ENCODE data around the gene FBN3. TPM values are rescaled to one million over a fixed set of nuclear protein-coding genes. Genes with fewer than 3 reads are reported as not detected.

Gene FBN3
- total RNA-seq, 4 donors from 2014 or later = 0.13 to 8.7 (median 2.5) TPM

GRCh38 chr19:8185343-8186068 lies 36.1 kb upstream of the FBN3 start:
- WGBS, 2 donors = 87 to 91% methylated on average over 5 of the region's 5 CpGs

GRCh38 chr19:8184274-8184673 lies 34.9 kb upstream of the FBN3 start:
- Histone ChIP-seq H3K36me3 (no peaks in the 10 kb centered on the region), H3K27ac (no peak overlapping the region), H3K9me3 (no peaks in the 10 kb centered on the region), H3K4me1 (no peaks in the 10 kb centered on the region), H3K4me3 (replicated peaks in 1 of 3) (no peak overlapping the region), H3K27me3 (no peaks in the 10 kb centered on the region)
- TF ChIP-seq POLR2A (IDR thresholded peaks at IDR 0.05) = no peak
- no peak for TF ChIP-seq CTCF (IDR thresholded peaks at IDR 0.05)
- intact Hi-C loops (cut with DNase I) = no loop called here
- WGBS, 2 donors = 91 to 95% methylated on average over 8 to 9 of the region's 9 CpGs
- no peak for DNase-seq

More at GRCh38 chr19:8185343-8186068, 36.1 kb upstream of the FBN3 start:
- intact Hi-C loops (cut with DNase I) = no loop called here
- Histone ChIP-seq H3K9me3 (no peaks in the 10 kb centered on the region), H3K36me3 (no peaks in the 10 kb centered on the region), H3K27me3 (no peaks in the 10 kb centered on the region), H3K4me3 (replicated peaks in 1 of 3) (no peak overlapping the region), H3K4me1 (no peaks in the 10 kb centered on the region), H3K27ac (no peak overlapping the region)
- TF ChIP-seq POLR2A (IDR thresholded peaks at IDR 0.05) = no peak
- TF ChIP-seq CTCF (IDR thresholded peaks at IDR 0.05) = no peak
- DNase-seq = no peak

GRCh38 chr19:8180018-8180417 lies 30.6 kb upstream of the FBN3 start:
- H3K9me3 ChIP-seq = no peaks in the 10 kb centered on the region
- H3K27ac ChIP-seq = no peak overlapping the region
- intact Hi-C loops (cut with DNase I) = no loop called here
- no peaks in the 10 kb centered on the region for H3K27me3 ChIP-seq
- no peaks in the 10 kb centered on the region for H3K36me3 ChIP-seq
- H3K4me3 ChIP-seq (replicated peaks in 1 of 3) = no peak overlapping the region
- DNase-seq = no peak
- WGBS, 2 donors = 80 to 82% methylated on average over 6 of the region's 6 CpGs
- no peak for TF ChIP-seq CTCF (IDR thresholded peaks at IDR 0.05)
- no peak for TF ChIP-seq POLR2A (IDR thresholded peaks at IDR 0.05)
- H3K4me1 ChIP-seq = no peaks in the 10 kb centered on the region

- TF ChIP-seq POLR2A (IDR thresholded peaks at IDR 0.05) (no peak), CTCF (IDR thresholded peaks at IDR 0.05) (no peak)
- no peak overlapping the region for H3K27ac ChIP-seq
- no peaks in the 10 kb centered on the region for H3K27me3 ChIP-seq
- 71 to 81% methylated on average over 9 of the region's 9 CpGs for WGBS, 2 donors
- no peaks in the 10 kb centered on the region for H3K36me3 ChIP-seq
- H3K9me3 ChIP-seq = no peaks in the 10 kb centered on the region
- no peaks in the 10 kb centered on the region for H3K4me1 ChIP-seq
- no peak for DNase-seq
- intact Hi-C loops (cut with DNase I) = no loop called here
- H3K4me3 ChIP-seq (replicated peaks in 1 of 3) = no peak overlapping the region
Measured at GRCh38 chr19:8174706-8175105, 25.3 kb upstream of the FBN3 start.

GRCh38 chr19:8168537-8168936 lies 19.1 kb upstream of the FBN3 start:
- Histone ChIP-seq H3K27ac (no peak overlapping the region), H3K4me3 (replicated peaks in 1 of 3) (no peak overlapping the region), H3K4me1 (no peaks in the 10 kb centered on the region), H3K9me3 (no peaks in the 10 kb centered on the region), H3K27me3 (no peaks in the 10 kb centered on the region), H3K36me3 (no peaks in the 10 kb centered on the region)
- no peak for TF ChIP-seq CTCF (IDR thresholded peaks at IDR 0.05)
- no peak for TF ChIP-seq POLR2A (IDR thresholded peaks at IDR 0.05)
- DNase-seq = no peak
- 95 to 99% methylated on average over 7 of the region's 7 CpGs for WGBS, 2 donors
- intact Hi-C loops (cut with DNase I) = no loop called here
